Ishikawa (cell line): ENCODE data around the gene SIX6.

Experiments
- CREB1 ChIP-seq: IDR thresholded peaks from 2 replicates; pipeline ENCODE4 v1.6.1; 2012; ENCODE audit warnings: low read depth
- EGR1 ChIP-seq: IDR thresholded peaks from 2 replicates; pipeline ENCODE4 v1.6.1; 2012
- EP300 ChIP-seq: IDR thresholded peaks from 2 replicates; pipeline ENCODE4 v1.6.1; 2012; ENCODE audit warnings: borderline replicate concordance
- FOXM1 ChIP-seq: IDR thresholded peaks from 2 replicates; pipeline ENCODE4 v1.6.1; 2012; ENCODE audit warnings: low read depth, borderline replicate concordance
- MAX ChIP-seq: IDR thresholded peaks from 2 replicates; pipeline ENCODE4 v1.6.1; 2012
- NFIC ChIP-seq: IDR thresholded peaks from 2 replicates; pipeline ENCODE4 v1.6.1; 2012
- TAF1 ChIP-seq: IDR thresholded peaks from 2 replicates; pipeline ENCODE4 v1.6.1; 2012; ENCODE audit warnings: low read depth, mild to moderate bottlenecking
- TEAD4 ChIP-seq: IDR thresholded peaks from 2 replicates; pipeline ENCODE4 v1.6.1; 2012
- USF1 ChIP-seq: IDR thresholded peaks from 2 replicates; pipeline ENCODE4 v1.6.1; 2012

GRCh38 chr14:60506462-60506984, 2.4 kb upstream of the SIX6 start:
- TF ChIP-seq EGR1 (no peak), TAF1 (no peak), NFIC (no peak), FOXM1 (no peak), TEAD4 (no peak), MAX (no peak), EP300 (no peak), USF1 (no peak), CREB1 (no peak)
